ENCODE measurements around the gene GNE.
"Not testable (repeated sequence)": the region's sequence is repeated elsewhere in the genome, so short reads cannot be mapped to it uniquely, and the experiment has no call there.

Gene GNE

GRCh38 chr9:36263683-36264082, 5.4 kb upstream of the GNE start:
- DNase-seq = no peak

- no peak for DNase-seq
Measured at GRCh38 chr9:36258996-36259533, 817 bp upstream of the GNE start.

- no peak for DNase-seq
Measured at GRCh38 chr9:36251428-36251827, 6.8 kb downstream of the GNE start.

- no peak for DNase-seq
Measured at GRCh38 chr9:36250079-36250478, 8.2 kb downstream of the GNE start.

GRCh38 chr9:36249189-36249588, 9.1 kb downstream of the GNE start:
- DNase-seq = no peak

GRCh38 chr9:36248061-36248460, 10.2 kb downstream of the GNE start:
- not testable (repeated sequence) for DNase-seq

GRCh38 chr9:36247356-36247755, 10.9 kb downstream of the GNE start:
- DNase-seq = no peak

GRCh38 chr9:36245906-36246305, 12.3 kb downstream of the GNE start:
- no peak for DNase-seq

GRCh38 chr9:36239675-36240074, 18.6 kb downstream of the GNE start:
- not testable (repeated sequence) for DNase-seq

- DNase-seq = not testable (repeated sequence)
Measured at GRCh38 chr9:36239205-36239604, 19.0 kb downstream of the GNE start.

- DNase-seq = no peak
Measured at GRCh38 chr9:36237230-36237629, 21.0 kb downstream of the GNE start.

- DNase-seq = no peak
Measured at GRCh38 chr9:36222449-36222848, 35.8 kb downstream of the GNE start.

GRCh38 chr9:36221667-36222066, 36.6 kb downstream of the GNE start:
- no peak for DNase-seq

GRCh38 chr9:36218411-36218901, 39.8 kb downstream of the GNE start:
- DNase-seq = no peak

- DNase-seq = no peak
Measured at GRCh38 chr9:36218011-36218410, 40.2 kb downstream of the GNE start.

GRCh38 chr9:36217256-36217968, 40.8 kb downstream of the GNE start:
- DNase-seq = no peak

GRCh38 chr9:36214571-36214970, 43.7 kb downstream of the GNE start:
- DNase-seq = no peak

GRCh38 chr9:36213989-36214388, 44.3 kb downstream of the GNE start:
- no peak for DNase-seq

- DNase-seq = no peak
Measured at GRCh38 chr9:36213387-36213786, 44.9 kb downstream of the GNE start.

- DNase-seq = no peak
Measured at GRCh38 chr9:36211510-36211909, 46.7 kb downstream of the GNE start.

- no peak for DNase-seq
Measured at GRCh38 chr9:36210722-36211121, 47.5 kb downstream of the GNE start.

GRCh38 chr9:36208521-36209253, 49.6 kb downstream of the GNE start:
- no peak for DNase-seq

GRCh38 chr9:36207546-36208012, 50.7 kb downstream of the GNE start:
- DNase-seq = no peak

- DNase-seq = no peak
Measured at GRCh38 chr9:36207016-36207415, 51.2 kb downstream of the GNE start.

Data from NCI-H526 treated with DMSO at 0.1 percent for 48 hours (cell line).